Calu3 (cell line): ENCODE data around the gene SLC25A43. TPM values are rescaled to one million over a fixed set of nuclear protein-coding genes. Genes with fewer than 3 reads are reported as not detected.

Experiments
- BruUV-seq: library from RNA; stranded (reverse); fragments of 400-500 nt; replicated peaks from 2 replicates; lab custom pipeline; 2021; lab: Mats Ljungman, UMichigan
- CTCF ChIA-PET: fragments of 300-600 bp; sonication (Branson Sonifier 250); formaldehyde crosslinking; loops from one replicate; lab custom pipeline; 2022; ENCODE audit warnings: antibody characterized with exemption; lab: Charles Lee
- DNase-seq: peaks from one replicate; pipeline ENCODE4 v3.0.0; 2022
- H3K27ac Mint-ChIP-seq: one replicate; pipeline ENCODE4 v1.8.0; 2022; ENCODE audit warnings: mixed read lengths; ENCODE audit not compliant: unreplicated experiment
- H3K27me3 Mint-ChIP-seq: one replicate; pipeline ENCODE4 v1.8.0; 2022; ENCODE audit warnings: mixed read lengths; ENCODE audit not compliant: unreplicated experiment
- H3K36me3 Mint-ChIP-seq: one replicate; pipeline ENCODE4 v1.8.0; 2022; ENCODE audit warnings: mild to moderate bottlenecking, moderate library complexity, mixed read lengths; ENCODE audit not compliant: insufficient read depth, unreplicated experiment
- H3K4me1 Mint-ChIP-seq: one replicate; pipeline ENCODE4 v1.8.0; 2022; ENCODE audit warnings: mild to moderate bottlenecking, low read depth, mixed read lengths; ENCODE audit not compliant: unreplicated experiment
- H3K4me3 Mint-ChIP-seq: one replicate; pipeline ENCODE4 v1.8.0; 2022; ENCODE audit warnings: mild to moderate bottlenecking, low read depth, moderate library complexity, mixed read lengths; ENCODE audit not compliant: unreplicated experiment
- H3K9me3 Mint-ChIP-seq: one replicate; pipeline ENCODE4 v1.8.0; 2022; ENCODE audit warnings: low read depth, mixed read lengths; ENCODE audit not compliant: unreplicated experiment
- CTCF ChIP-seq: fragments of 200-600 bp; IDR thresholded peaks from one replicate; pipeline ENCODE4 v1.8.0; 2022; ENCODE audit warnings: antibody characterized with exemption; ENCODE audit not compliant: unreplicated experiment
- intact Hi-C: fragments of 100-400 bp; cut with micrococcal nuclease; formaldehyde crosslinking; loops from one replicate; pipeline ENCODE4 v1.10.0; 2022; ENCODE audit not compliant: unreplicated experiment
- total RNA-seq: library from RNA; stranded (reverse); gene quantifications from 2 replicates; pipeline ENCODE4 v1.2.3, GENCODE V29; 2022

SLC25A43 gene
- total RNA-seq, 1 experiment from 2014 or later: 15.5 TPM

- TF ChIP-seq CTCF: no peak
- no TSS peak for BruUV-seq
- H3K4me1 Mint-ChIP-seq: peaks cover 15% of the 10 kb centered on the region
Observed at GRCh38 chrX:119417842-119418241, 18.7 kb downstream of the SLC25A43 start.

GRCh38 chrX:119419146-119419545, 20.0 kb downstream of the SLC25A43 start:
- Mint-ChIP-seq H3K4me3 (no peak overlapping the region), H3K9me3 (no peaks in the 10 kb centered on the region), H3K4me1 (peaks cover 15% of the 10 kb centered on the region), H3K27me3 (no peaks in the 10 kb centered on the region), H3K27ac (no peak overlapping the region), H3K36me3 (no peaks in the 10 kb centered on the region)
- no peak for DNase-seq
- no peak for TF ChIP-seq CTCF
- intact Hi-C loops: no loop called here
- CTCF ChIA-PET: no interaction called here
- BruUV-seq: no TSS peak

More at GRCh38 chrX:119417842-119418241, 18.7 kb downstream of the SLC25A43 start:
- H3K4me3 Mint-ChIP-seq: no peak overlapping the region
- H3K9me3 Mint-ChIP-seq: no peaks in the 10 kb centered on the region
- H3K36me3 Mint-ChIP-seq: no peaks in the 10 kb centered on the region
- DNase-seq: no peak
- H3K27me3 Mint-ChIP-seq: no peaks in the 10 kb centered on the region
- intact Hi-C loops: no loop called here
- H3K27ac Mint-ChIP-seq: no peak overlapping the region
- CTCF ChIA-PET: interaction anchor here (1.4 kb wide), 1 partner anchor 9 kb away, joined by 7 read pairs; no protein-coding TSS in a partner anchor

GRCh38 chrX:119419898-119420297, 20.8 kb downstream of the SLC25A43 start:
- intact Hi-C loops: no loop called here
- TF ChIP-seq CTCF: no peak
- Mint-ChIP-seq H3K27ac (no peak overlapping the region), H3K4me3 (no peak overlapping the region), H3K27me3 (no peaks in the 10 kb centered on the region), H3K9me3 (no peaks in the 10 kb centered on the region), H3K36me3 (no peaks in the 10 kb centered on the region), H3K4me1 (peaks cover 15% of the 10 kb centered on the region)
- DNase-seq: no peak
- CTCF ChIA-PET: no interaction called here
- BruUV-seq: no TSS peak

GRCh38 chrX:119421016-119421705, 22.0 kb downstream of the SLC25A43 start:
- no TSS peak for BruUV-seq
- DNase-seq: no peak
- no peak for TF ChIP-seq CTCF
- no peaks in the 10 kb centered on the region for H3K9me3 Mint-ChIP-seq
- H3K27me3 Mint-ChIP-seq: no peaks in the 10 kb centered on the region
- no peak overlapping the region for H3K27ac Mint-ChIP-seq
- H3K4me3 Mint-ChIP-seq: no peak overlapping the region
- intact Hi-C loops: no loop called here
- H3K4me1 Mint-ChIP-seq: peaks cover 15% of the 10 kb centered on the region
- CTCF ChIA-PET: no interaction called here
- H3K36me3 Mint-ChIP-seq: no peaks in the 10 kb centered on the region
